Measurements from ENCODE around the gene ING5.
A peak's percentile ranks its signal among the peaks of the same experiment; 100 is the strongest.

The ING5 gene

DNA sequence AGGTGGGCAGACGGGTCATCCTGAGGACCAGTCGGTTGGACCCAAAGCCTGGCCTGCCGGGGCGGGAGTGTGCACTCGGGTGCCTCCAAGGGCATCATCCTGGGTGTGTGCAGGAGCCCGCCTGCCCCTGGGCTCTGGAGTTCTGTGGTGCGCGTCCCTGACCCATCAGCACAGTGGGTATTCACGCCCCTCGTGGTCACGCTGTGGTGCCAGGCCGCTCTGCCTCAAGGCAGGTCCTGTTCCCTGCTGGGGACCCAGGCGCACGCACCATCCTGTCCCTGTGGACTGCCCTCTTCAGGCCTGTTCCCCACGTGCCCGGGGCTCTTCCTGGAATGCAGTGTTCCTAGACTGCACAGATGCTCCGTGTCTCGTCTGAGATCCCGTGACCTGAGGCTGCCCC, 18.3 kb downstream of the ING5 start:
- DNase-seq = no peak

DNA sequence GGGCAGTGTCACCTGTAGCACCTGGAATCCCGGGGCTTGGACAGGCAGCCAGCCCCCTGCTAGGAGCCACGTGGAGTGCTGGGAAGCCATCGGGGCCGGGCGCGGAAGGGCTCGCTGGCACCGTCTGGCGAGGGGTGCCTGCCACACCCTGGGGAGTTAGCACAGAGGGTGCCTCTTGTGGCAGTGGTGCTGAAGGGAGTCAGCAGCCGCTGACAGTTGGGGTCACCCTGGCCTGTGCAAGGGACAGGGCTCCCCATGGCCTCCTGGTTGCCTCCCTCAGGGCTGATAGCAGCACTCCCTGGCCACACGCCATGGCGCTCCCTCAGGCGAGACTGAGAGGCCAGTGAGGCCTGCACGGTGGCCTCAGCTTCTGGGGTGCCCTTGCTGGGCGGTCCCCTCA, 18.7 kb downstream of the ING5 start:
- DNase-seq = no peak

DNA sequence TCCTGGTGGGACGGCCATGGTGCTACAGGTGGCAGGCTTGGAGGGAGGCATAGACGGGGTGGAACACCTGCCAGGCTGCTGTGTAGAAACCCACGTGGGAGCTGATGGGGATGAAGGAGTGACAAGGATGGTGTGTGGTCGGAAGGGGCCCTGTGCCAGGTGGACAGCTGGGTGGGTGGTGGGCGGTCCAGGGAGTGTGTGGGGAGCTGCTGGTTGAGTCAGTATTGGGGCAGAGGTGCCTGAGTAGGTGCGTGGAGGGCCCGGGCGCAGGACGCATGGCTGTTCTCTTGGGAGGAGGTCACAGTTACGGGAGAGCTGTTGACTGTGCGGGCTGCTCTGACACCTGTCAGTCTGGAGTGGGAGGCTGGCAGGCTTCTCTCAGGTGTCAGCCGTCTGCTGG, 20.0 kb downstream of the ING5 start:
- no peak for DNase-seq

DNA sequence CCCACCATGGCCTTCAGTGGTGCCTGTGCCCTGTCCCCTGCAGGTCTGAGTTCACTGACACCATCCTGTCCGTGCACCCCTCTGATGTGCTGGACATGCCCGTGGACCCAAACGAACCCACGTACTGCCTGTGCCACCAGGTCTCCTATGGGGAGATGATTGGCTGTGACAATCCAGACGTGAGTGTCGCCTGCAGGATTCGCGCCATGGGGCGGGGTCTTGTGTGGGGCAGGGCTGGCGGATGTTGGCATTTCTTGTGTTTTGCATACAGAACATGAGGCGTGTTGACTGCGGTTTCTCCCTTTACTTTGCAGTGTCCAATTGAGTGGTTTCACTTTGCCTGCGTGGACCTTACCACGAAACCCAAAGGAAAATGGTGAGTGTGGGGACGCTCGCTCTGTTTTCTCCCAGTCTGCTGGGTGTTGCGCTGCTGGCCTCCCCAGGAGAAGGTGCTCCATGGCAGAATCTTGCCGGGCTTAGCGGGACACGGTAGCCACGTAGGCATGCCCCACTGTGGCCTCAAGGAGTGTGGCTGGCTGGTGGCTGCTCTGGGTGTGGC, 21.1 kb downstream of the ING5 start:
- DNase-seq = no peak

DNA sequence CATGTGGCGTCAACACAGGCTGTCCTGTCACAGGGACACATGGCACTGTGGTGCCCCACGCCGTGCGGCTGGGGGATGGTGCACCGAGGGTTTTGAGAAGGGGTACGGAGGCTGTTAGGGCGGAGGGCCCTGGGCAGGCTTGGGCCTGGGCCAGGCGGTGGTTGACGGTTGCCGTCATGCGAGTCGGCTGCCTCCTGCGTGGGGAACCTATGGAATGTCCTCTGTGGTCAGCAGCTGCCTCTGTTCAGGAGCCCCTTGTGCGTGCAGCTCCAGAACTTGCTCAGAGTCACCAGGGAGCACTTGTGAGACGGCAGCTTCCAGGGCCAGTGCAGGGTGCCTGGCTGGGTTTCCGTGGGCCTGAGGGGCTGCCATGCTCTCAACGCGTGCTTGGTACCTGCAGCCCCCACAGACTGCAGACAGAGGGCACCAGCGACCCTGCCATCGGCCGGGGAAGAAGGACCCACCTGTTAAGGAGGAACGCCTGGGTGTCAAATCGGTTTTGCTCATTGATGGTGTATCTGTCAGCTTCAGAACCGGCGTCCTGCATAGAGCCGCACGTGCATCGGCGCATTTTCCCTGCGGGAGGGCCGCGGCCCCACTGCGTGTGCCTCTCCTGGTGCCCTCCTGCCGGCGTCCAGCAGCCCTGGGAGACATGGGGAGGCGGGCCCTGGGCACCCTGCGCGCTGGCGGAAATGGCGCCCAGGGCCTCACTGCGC, 22.6 kb downstream of the ING5 start:
- no peak for DNase-seq

GRCh38 chr2:241724975-241725870, 23.4 kb downstream of the ING5 start:
- no peak for DNase-seq

GRCh38 chr2:241726459-241726858, 24.6 kb downstream of the ING5 start:
- DNase-seq = no peak

GRCh38 chr2:241728000-241728399, 26.2 kb downstream of the ING5 start:
- no peak for DNase-seq

DNA sequence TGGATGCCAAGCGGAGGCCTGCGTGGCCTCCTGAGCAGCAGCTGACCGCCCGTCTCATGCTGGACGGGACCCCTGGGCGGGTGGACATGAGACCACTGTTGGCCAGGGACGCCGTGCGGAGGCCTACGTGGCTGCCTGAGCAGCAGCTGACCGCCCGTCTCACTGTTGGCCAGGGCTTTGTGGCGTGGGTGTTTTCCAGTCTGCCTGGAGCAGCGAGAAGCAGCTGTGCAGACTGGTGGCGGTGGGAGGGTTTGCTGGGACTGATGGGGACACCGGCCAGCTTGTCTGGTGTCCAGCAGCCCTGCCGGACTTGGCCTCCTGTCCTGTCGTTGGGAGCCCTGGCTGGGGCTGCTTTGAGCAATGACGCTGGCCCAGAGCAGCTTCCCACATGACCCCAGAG, 26.8 kb downstream of the ING5 start:
- no peak for DNase-seq

- no peak for DNase-seq
Measured at GRCh38 chr2:241729868-241730267, 28.0 kb downstream of the ING5 start.

DNA sequence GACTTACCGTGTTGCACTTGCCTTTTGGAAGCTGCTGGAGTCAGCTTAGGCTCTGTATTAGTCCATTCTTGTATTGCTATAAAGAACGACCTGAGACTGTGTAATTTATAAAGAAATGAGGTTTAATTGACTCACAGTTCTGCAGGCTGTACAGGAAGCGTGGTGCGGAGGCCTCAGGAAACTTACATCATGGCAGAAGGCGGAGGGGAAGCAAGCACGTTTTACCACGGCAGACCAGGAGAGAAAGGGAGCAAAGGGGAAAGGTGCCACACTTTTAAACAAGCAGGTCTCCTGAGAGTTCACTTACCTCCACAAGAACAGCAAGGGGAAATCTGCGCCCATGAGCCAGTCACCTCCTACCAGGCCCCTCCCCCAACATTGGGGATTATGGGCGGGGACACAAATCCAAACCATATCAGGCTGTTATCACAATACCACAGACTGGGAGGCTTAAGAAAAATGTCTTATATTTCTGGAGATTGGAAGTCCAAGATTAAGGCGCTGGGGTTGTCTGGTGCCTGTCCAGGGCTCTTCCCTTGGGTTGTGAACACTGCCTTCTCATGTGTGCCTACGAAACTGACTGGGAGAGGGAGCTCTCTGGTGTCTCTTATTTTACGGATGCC, 28.9 kb downstream of the ING5 start:
- peak; percentile 20 for DNase-seq

GRCh38 chr2:241732513-241733186, 30.8 kb downstream of the ING5 start:
- DNase-seq = peak; percentile 80

DNA sequence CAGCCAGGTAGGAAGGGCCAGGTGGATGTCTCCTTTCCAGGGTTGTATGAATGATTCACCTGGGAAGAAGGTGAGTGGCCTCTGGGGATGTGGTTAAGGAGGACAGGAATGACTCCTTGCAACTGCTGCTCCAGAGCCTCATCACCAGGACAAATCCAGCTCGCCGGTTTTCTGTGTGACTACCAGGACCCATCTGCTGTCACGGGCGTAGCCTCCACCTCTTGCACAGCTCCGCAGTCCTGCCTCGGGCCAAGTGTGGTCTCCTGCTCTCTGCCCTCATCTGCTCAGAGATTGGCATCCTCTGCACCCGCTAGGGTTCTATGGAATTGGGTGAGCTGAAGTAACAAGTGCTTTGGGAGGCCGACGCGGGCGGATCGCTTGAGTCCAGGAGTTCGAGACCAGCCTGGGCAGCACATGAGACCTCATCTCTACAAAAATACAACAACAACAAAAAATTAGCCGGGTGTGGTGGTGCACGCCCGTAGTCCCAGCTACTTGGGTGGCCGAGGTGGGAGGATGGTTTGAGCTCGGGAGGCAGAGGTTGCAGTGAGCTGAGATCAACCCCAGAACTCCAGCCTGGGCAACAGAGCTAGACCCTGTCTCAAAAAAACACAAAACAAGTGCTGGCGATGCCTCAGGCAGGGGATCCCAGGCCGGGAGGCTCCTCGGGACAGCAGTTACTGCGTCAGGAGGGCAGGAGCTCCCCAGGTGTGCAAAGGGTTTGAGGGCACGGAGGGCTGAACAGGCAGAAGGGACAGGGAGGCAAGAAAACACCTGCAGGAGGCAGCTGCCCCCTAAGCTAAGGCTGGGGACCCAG, 31.8 kb downstream of the ING5 start:
- DNase-seq = no peak

DNA sequence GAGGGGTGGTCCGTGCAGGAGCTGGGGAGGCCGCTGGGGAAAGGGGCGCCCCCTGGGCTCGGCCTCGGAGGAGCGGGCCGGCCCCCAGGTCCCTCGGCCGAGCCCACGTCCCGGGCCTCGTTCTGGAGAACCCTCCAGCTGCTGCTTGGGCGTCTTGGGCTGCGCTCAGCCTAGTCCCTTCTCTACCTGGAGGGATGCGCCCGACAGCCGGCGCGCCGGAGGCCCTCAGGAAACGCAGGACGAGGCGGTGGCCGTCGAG, 32.3 kb downstream of the ING5 start:
- DNase-seq = no peak

GRCh38 chr2:241734467-241735208, 32.8 kb downstream of the ING5 start, which contains the start of gene D2HGDH:
Gene D2HGDH, plus strand, starts transcription at chr2:241734630. Its CDS starts 595 bp downstream, at chr2:241735225.
- DNase-seq = peak; percentile 96

- no peak for DNase-seq
Measured at GRCh38 chr2:241736111-241736510, 34.3 kb downstream of the ING5 start.

- no peak for DNase-seq
Measured at GRCh38 chr2:241738040-241738686, 36.3 kb downstream of the ING5 start.

GRCh38 chr2:241739177-241739576, 37.3 kb downstream of the ING5 start:
- DNase-seq = no peak

DNA sequence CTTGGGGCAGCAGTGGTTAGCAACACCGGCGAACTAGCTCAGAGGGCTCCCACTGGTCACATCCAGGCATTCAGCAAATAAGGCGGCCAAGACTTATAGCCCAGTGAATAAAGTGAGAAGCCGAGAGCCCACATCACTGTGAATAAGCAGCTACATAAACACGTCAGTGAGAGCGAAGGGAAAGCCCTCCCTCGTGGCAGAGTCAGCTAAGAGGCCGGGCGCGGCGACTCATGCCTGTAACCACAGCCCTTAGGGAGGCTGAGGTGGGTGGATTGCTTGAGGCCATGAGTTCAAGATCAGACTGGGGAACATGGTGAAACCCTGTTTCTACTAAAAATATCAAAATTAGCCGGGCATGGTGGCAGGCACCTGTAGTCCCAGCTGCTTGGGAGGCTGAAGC, 37.8 kb downstream of the ING5 start:
- DNase-seq = peak; percentile 63

- DNase-seq = peak; percentile 76
Measured at GRCh38 chr2:241741016-241741415, 39.2 kb downstream of the ING5 start.
